Lower lobe of right lung (tissue), 2 donors: Measurements from ENCODE around the gene DNM1. TPM values are rescaled to one million over a fixed set of nuclear protein-coding genes. Genes with fewer than 3 reads are reported as not detected.

Source experiments
- ATAC-seq, 2 donors: fragments of 200-7000 bp; cut with Tn5 transposase; one replicate each; pipeline ENCODE4 v1.9.1; 2020 to 2022; ENCODE audit warnings: mild to moderate bottlenecking in 2 of 2, moderate library complexity in 2 of 2
- DNase-seq: peaks from one replicate; pipeline ENCODE4 v3.0.0-alpha.2; 2020
- H3K27ac ChIP-seq: fragments of 200-600 bp; one replicate; pipeline ENCODE4 v1.8.0; 2022
- H3K27me3 ChIP-seq: fragments of 200-600 bp; one replicate; pipeline ENCODE4 v1.8.0; 2022; ENCODE audit warnings: low read depth
- H3K36me3 ChIP-seq: fragments of 200-600 bp; one replicate; pipeline ENCODE4 v1.8.0; 2022; ENCODE audit warnings: mild to moderate bottlenecking
- H3K4me1 ChIP-seq: fragments of 200-600 bp; one replicate; pipeline ENCODE4 v1.8.0; 2022
- H3K4me3 ChIP-seq: fragments of 200-600 bp; one replicate; pipeline ENCODE4 v1.8.0; 2022; ENCODE audit warnings: mild to moderate bottlenecking
- H3K9me3 ChIP-seq: fragments of 200-600 bp; one replicate; pipeline ENCODE4 v1.8.0; 2022
- intact Hi-C: fragments of 100-400 bp; cut with DNase I; formaldehyde crosslinking; loops from one replicate; pipeline ENCODE4 v1.11.0; 2022
- total RNA-seq: library from RNA; stranded (reverse); fragmentation: NEBNext Ultra II Directional; extraction: Animal tissue kit (Norgen Biotek cat#: 25700); gene quantifications from one replicate; pipeline ENCODE4 v1.2.1, GENCODE V29; 2021
- TF ChIP-seq, protein P1 (sequence below): fragments of 200-600 bp; IDR thresholded peaks from one replicate; pipeline ENCODE4 v1.8.0; 2022; ENCODE audit warnings: antibody characterized with exemption, mild to moderate bottlenecking
- donor health status: DM: no; HTN: yes; CAD: no; lungs with severe emphysema.

DNM1 gene
- total RNA-seq, 1 donor from 2014 or later = 8.8 TPM

DNA sequence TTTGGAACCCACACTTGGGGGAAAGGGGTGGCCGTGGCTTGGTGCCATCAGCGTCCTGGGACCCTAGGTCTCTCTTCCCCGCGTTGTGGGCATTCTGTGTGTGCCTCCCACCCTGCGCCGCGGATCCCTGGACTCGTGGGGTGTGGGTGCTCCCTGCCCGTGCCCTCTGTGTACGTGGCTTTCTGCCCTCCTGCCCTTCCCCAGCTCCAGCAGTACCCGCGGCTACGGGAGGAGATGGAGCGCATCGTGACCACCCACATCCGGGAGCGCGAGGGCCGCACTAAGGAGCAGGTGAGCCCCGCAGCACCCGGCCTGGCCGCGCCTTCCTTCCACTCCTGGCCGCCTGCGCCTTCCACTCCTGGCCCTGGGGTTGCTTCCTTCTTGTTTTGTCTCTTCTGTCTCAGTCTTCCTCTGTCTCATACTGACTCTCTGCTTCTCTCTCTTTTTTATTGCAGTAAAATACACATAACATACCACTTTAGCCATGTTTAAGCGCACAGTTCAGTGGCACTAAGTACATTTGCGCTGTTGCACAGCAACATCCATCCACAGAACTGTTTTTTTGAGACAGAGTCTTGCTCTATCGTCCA, 30.7 kb downstream of the DNM1 start:
- Histone ChIP-seq H3K27me3 (no peaks in the 10 kb centered on the region), H3K4me3 (no peak overlapping the region), H3K9me3 (no peaks in the 10 kb centered on the region), H3K4me1 (no peaks in the 10 kb centered on the region), H3K36me3 (no peaks in the 10 kb centered on the region), H3K27ac (no peak overlapping the region)
- DNase-seq = no peak
- intact Hi-C loops = no loop called here
- ATAC-seq = peak in 1 of 2 donors; percentile 11
- TF ChIP-seq, protein P1, sequence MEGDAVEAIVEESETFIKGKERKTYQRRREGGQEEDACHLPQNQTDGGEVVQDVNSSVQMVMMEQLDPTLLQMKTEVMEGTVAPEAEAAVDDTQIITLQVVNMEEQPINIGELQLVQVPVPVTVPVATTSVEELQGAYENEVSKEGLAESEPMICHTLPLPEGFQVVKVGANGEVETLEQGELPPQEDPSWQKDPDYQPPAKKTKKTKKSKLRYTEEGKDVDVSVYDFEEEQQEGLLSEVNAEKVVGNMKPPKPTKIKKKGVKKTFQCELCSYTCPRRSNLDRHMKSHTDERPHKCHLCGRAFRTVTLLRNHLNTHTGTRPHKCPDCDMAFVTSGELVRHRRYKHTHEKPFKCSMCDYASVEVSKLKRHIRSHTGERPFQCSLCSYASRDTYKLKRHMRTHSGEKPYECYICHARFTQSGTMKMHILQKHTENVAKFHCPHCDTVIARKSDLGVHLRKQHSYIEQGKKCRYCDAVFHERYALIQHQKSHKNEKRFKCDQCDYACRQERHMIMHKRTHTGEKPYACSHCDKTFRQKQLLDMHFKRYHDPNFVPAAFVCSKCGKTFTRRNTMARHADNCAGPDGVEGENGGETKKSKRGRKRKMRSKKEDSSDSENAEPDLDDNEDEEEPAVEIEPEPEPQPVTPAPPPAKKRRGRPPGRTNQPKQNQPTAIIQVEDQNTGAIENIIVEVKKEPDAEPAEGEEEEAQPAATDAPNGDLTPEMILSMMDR = no peak

DNA sequence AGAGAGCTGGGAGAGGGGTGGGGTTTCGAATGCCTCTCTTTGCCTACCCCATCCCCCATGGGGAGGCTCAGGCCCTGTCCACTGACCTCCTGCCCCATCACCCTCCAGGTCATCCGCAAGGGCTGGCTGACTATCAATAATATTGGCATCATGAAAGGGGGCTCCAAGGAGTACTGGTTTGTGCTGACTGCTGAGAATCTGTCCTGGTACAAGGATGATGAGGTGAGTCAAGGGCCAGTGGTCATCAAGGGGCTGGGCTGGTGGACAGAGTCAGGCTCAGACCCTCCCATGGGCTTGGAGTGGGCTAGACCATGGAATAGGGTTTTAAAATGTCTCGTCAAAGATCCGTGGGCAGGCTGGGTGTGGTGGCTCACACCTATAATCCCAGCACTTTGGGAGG, 38.9 kb downstream of the DNM1 start:
- Histone ChIP-seq H3K36me3 (no peaks in the 10 kb centered on the region), H3K27ac (no peak overlapping the region), H3K9me3 (no peaks in the 10 kb centered on the region), H3K4me1 (peaks cover 16% of the 10 kb centered on the region), H3K4me3 (no peak overlapping the region), H3K27me3 (no peaks in the 10 kb centered on the region)
- intact Hi-C loops = no loop called here
- TF ChIP-seq, protein P1 = no peak
- ATAC-seq (no peak), DNase-seq (no peak)

DNA sequence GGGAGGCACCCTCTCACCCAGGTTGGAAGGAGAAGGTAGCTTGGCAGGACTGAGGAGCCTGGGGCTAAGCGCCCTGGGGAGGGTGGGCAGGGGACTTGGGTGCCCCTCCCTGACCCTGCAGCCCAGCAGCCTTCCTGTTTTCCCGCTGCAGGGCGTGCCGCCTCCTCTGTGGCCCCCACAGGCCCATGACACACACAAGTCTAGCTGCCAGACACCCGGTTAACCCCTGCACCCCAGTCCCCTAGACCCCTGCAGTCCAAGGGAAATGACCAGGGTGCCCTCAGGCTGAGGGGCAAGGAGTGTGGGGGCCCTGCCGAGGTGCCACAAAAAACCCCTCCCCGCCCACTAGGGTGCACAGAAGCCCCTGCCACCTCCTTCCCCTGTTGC, 39.6 kb downstream of the DNM1 start:
- peaks cover 16% of the 10 kb centered on the region for H3K4me1 ChIP-seq
- H3K9me3 ChIP-seq = no peaks in the 10 kb centered on the region
- no peak overlapping the region for H3K4me3 ChIP-seq
- no peak for DNase-seq
- TF ChIP-seq, protein P1 = no peak
- peak overlapping the region; percentile 36 for H3K27ac ChIP-seq
- H3K27me3 ChIP-seq = no peaks in the 10 kb centered on the region
- no peaks in the 10 kb centered on the region for H3K36me3 ChIP-seq
- peak in 1 of 2 donors; percentile 4 for ATAC-seq
- intact Hi-C loops = no loop called here

DNA sequence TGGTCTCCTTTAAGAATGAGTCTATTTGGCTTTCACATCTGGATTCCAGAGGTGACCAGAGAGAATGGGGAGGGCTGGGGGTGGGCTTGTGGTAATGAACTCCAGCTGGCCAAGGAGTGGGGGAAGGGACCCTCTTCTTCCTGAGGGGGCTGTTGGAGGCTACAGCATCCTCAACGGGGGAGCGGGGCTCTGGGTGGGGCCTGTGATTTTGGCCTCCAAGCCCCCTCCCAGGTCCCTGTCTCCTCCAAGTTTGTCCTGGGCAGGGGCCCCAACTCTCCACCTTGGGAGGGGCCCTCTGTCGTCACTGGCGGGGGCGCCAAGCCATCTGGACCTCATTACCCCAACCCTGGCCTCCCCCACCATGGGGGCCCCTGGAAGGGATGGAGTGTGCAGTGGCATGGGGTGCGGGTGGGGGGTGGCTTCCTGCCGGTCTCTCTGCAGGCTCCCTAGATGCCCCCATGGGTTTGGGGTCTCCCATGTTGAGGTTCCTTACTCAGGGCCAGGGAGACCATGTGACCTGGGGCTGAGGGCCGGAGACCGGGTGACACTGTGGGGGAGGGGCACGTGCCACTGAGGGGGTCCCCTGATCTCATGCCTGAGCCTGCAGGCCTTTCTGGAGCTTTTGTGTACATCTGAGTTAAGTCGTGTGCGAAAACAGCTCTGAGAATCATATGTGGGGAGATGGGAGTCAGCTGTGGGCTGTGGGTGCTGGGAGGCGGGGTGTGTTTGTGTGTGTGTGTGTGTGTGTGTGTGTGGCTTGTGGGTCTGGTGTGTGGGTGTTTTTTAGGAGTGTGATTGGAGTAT, 40.2 kb downstream of the DNM1 start:
- Histone ChIP-seq H3K27ac (peak overlapping the region; percentile 53), H3K9me3 (no peaks in the 10 kb centered on the region), H3K27me3 (no peaks in the 10 kb centered on the region), H3K4me1 (peaks cover 16% of the 10 kb centered on the region), H3K4me3 (no peak overlapping the region), H3K36me3 (no peaks in the 10 kb centered on the region)
- TF ChIP-seq, protein P1 = no peak
- DNase-seq (no peak), ATAC-seq (peak in 1 of 2 donors; percentile 3)
- intact Hi-C loops = no loop called here

DNA sequence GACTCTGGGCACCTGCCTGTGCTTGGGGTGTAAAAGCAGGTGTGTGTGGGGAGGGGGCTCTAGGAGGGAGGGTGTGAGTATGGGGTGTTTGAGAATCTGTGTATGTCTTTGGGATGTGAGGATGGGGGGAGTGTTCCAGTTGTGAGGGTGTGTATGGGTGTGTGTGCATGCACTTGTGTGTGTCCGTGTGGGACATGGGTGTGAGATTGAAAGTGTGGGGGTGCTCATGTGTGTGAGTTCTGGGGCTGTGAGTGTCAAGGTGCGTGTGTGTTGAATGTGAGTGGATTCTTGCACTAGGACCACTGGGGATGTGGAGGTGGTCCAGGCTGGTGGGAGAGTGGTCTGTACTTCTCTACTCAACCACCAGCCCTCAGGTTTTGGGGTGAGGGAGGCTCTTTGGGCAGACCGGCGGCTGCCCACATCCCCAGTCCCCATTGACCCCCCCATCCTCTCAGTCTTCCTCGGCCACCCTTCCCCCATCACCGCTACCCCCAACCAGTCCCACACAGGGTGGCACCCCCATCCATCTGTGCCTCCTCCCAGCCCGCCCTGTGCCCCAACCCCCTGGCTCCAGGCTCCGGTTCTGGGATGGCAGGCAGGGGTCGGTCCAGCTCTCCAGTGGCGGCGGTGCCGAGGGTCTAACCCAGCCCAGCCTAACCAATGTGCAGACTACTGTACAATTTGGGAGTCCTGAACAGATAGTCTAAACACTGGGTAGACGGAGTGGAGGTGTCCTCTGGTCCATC, 41.1 kb downstream of the DNM1 start:
- Histone ChIP-seq H3K4me3 (peak overlapping the region; percentile 44), H3K27ac (peak overlapping the region; percentile 58), H3K27me3 (no peaks in the 10 kb centered on the region), H3K4me1 (peaks cover 16% of the 10 kb centered on the region), H3K36me3 (no peaks in the 10 kb centered on the region), H3K9me3 (no peaks in the 10 kb centered on the region)
- peak; percentile 1 to 4 for ATAC-seq
- DNase-seq = no peak
- TF ChIP-seq, protein P1 = no peak
- intact Hi-C loops = no loop called here
